Esophagus muscularis mucosa (tissue), 4 donors: Measurements from ENCODE around the gene FOXN3. TPM values are rescaled to one million over a fixed set of nuclear protein-coding genes. Genes with fewer than 3 reads are reported as not detected.
"Not testable (repeated sequence)": the region's sequence is repeated elsewhere in the genome, so short reads cannot be mapped to it uniquely, and the experiment has no call there.

Experiments
- DNase-seq: peaks from one replicate; pipeline ENCODE4 v3.0.0-alpha.2; 2017; ENCODE audit errors: extremely low spot score
- H3K27ac ChIP-seq, 4 donors: fragments of 200-600 bp; sonication (generic); replicated peaks in 1 of 4; 1 replicate in 3 of 4; 2 replicates in 1 of 4; pipeline ENCODE4 v1.5.1; 2016 to 2019; ENCODE audit warnings: mild to moderate bottlenecking in 1 of 4
- H3K27me3 ChIP-seq, 4 donors: fragments of 200-600 bp; sonication (generic); one replicate each; pipeline versions ENCODE4 v1.5.1 to v1.6.0; 2016 to 2019
- H3K36me3 ChIP-seq, 4 donors: fragments of 200-600 bp; sonication (generic); one replicate each; pipeline ENCODE4 v1.5.1; 2016 to 2019
- H3K4me1 ChIP-seq, 4 donors: fragments of 200-600 bp; sonication (generic); one replicate each; pipeline ENCODE4 v1.5.1; 2016 to 2019
- H3K4me3 ChIP-seq, 4 donors: fragments of 200-600 bp; sonication (generic); 1 replicate in 2 of 4; 2 replicates in 2 of 4; pipeline ENCODE4 v1.5.1; 2016 to 2019; ENCODE audit warnings: mild to moderate bottlenecking in 4 of 4, moderate library complexity in 1 of 4
- H3K9me3 ChIP-seq, 4 donors: fragments of 200-600 bp; sonication (generic); 1 replicate in 3 of 4; 2 replicates in 1 of 4; pipeline ENCODE4 v1.5.1; 2016 to 2019
- CTCF ChIP-seq, 3 experiments: fragments of 200-600 bp in 2 of 3; fragments of 450-650 bp in 1 of 3; sonication (generic) in 2 of 3; IDR thresholded peaks; one replicate each; pipeline ENCODE4 v1.5.1; 2017 to 2019; ENCODE audit warnings: antibody characterized with exemption in 3 of 3, mild to moderate bottlenecking in 2 of 3, moderate library complexity in 1 of 3
- EP300 ChIP-seq: sonication (generic); formaldehyde crosslinking; IDR thresholded peaks from one replicate; pipeline ENCODE4 v1.6.1; 2017; ENCODE audit warnings: antibody characterized with exemption
- POLR2A ChIP-seq: fragments of 450-650 bp; IDR thresholded peaks from one replicate; pipeline ENCODE4 v1.6.1; 2017; ENCODE audit warnings: antibody characterized with exemption, moderate library complexity, mild to moderate bottlenecking, low read depth
- POLR2AphosphoS5 ChIP-seq, 2 donors: sonication (generic); formaldehyde crosslinking; IDR thresholded peaks; one replicate each; pipeline ENCODE4 v1.6.1; 2017; ENCODE audit warnings: antibody characterized with exemption in 2 of 2
- WGBS: methylation state at CpG from one replicate; pipeline ENCODE4 v1.1.5; 2018; 5-methylcytosine and 5-hydroxymethylcytosine counted together
- intact Hi-C: fragments of 100-400 bp; cut with DNase I; formaldehyde crosslinking; loops from one replicate; pipeline ENCODE4 v1.15.1; 2023
- total RNA-seq, 4 donors: library from RNA; depleted of rRNA; stranded (reverse); fragments of >200 nt; gene quantifications; one replicate each; pipeline versions ENCODE4 v1.1.0 to v1.2.1, GENCODE V29; 2016

Gene FOXN3
- total RNA-seq, 4 donors from 2014 or later = 114 to 180 (median 145) TPM

GRCh38 chr14:89163031-89163636 is 253.9 kb downstream of the FOXN3 start:
- TF ChIP-seq CTCF (IDR thresholded peaks at IDR 0.05) (no peak), EP300 (no peak), POLR2AphosphoS5 (IDR thresholded peaks at IDR 0.05) (no peak), POLR2A (no peak)
- Histone ChIP-seq H3K4me1 (peaks cover 20 to 25% (median 23%) of the 10 kb centered on the region in 4 donors), H3K27me3 (no peaks in the 10 kb centered on the region), H3K4me3 (no peak overlapping the region), H3K9me3 (no peaks in the 10 kb centered on the region), H3K36me3 (peaks cover 5 to 42% (median 26%) of the 10 kb centered on the region in 4 donors), H3K27ac (no peak overlapping the region)
- DNase-seq = no peak
- intact Hi-C loops = no loop called here
- 93% methylated on average over 17 of the region's 17 CpGs for WGBS

- TF ChIP-seq POLR2AphosphoS5 (IDR thresholded peaks at IDR 0.05) (no peak), CTCF (IDR thresholded peaks at IDR 0.05) (no peak), EP300 (no peak), POLR2A (no peak)
- no peaks in the 10 kb centered on the region for H3K9me3 ChIP-seq
- no peak overlapping the region for H3K4me3 ChIP-seq
- no peak overlapping the region for H3K27ac ChIP-seq
- H3K36me3 ChIP-seq = peaks cover 5 to 42% (median 26%) of the 10 kb centered on the region in 4 donors
- intact Hi-C loops = no loop called here
- WGBS = 98% methylated on average over 17 of the region's 22 CpGs
- no peaks in the 10 kb centered on the region for H3K27me3 ChIP-seq
- no peak for DNase-seq
- peaks cover 20 to 25% (median 23%) of the 10 kb centered on the region in 4 donors for H3K4me1 ChIP-seq
These were observed 254.4 kb downstream of the FOXN3 start for GRCh38 chr14:89162586-89162985.

GRCh38 chr14:89160437-89160836 is 256.6 kb downstream of the FOXN3 start:
- H3K27ac ChIP-seq = no peak overlapping the region
- intact Hi-C loops = no loop called here
- TF ChIP-seq POLR2A (no peak), CTCF (IDR thresholded peaks at IDR 0.05) (no peak), POLR2AphosphoS5 (IDR thresholded peaks at IDR 0.05) (no peak), EP300 (no peak)
- H3K9me3 ChIP-seq = no peaks in the 10 kb centered on the region
- no peaks in the 10 kb centered on the region for H3K27me3 ChIP-seq
- no peak overlapping the region for H3K4me3 ChIP-seq
- 87% methylated on average over 7 of the region's 7 CpGs for WGBS
- DNase-seq = no peak
- peaks cover 10 to 15% (median 12%) of the 10 kb centered on the region in 4 donors for H3K4me1 ChIP-seq
- peaks cover 5 to 47% (median 29%) of the 10 kb centered on the region in 4 donors for H3K36me3 ChIP-seq

GRCh38 chr14:89158701-89159100 is 258.3 kb downstream of the FOXN3 start:
- Histone ChIP-seq H3K27ac (no peak overlapping the region), H3K9me3 (no peaks in the 10 kb centered on the region), H3K4me1 (no peaks in the 10 kb centered on the region), H3K4me3 (no peak overlapping the region), H3K36me3 (peaks cover 5 to 52% (median 35%) of the 10 kb centered on the region in 4 donors), H3K27me3 (no peaks in the 10 kb centered on the region)
- DNase-seq = no peak
- intact Hi-C loops = no loop called here
- 87% methylated on average over 11 of the region's 11 CpGs for WGBS
- no peak for TF ChIP-seq CTCF (IDR thresholded peaks at IDR 0.05)
- TF ChIP-seq POLR2A = no peak

GRCh38 chr14:89158104-89158503 is 258.9 kb downstream of the FOXN3 start:
- 90% methylated on average over 7 of the region's 7 CpGs for WGBS
- H3K4me1 ChIP-seq, DNase-seq, H3K9me3 ChIP-seq, H3K27ac ChIP-seq, H3K4me3 ChIP-seq, H3K27me3 ChIP-seq, intact Hi-C loops: not testable (repeated sequence)
- H3K36me3 ChIP-seq = peaks cover 5 to 47% (median 35%) of the 10 kb centered on the region in 4 donors
